DND-41 (cell line): Measurements from ENCODE around the gene AHNAK.

Source experiments
- EZH2 ChIP-seq: IDR thresholded peaks from 3 replicates; pipeline ENCODE4 v1.6.1; 2012; ENCODE audit warnings: borderline replicate concordance, low read depth, mild to moderate bottlenecking, moderate library complexity, low read length, inconsistent platforms; ENCODE audit not compliant: severe bottlenecking
- TF ChIP-seq, protein P1 (sequence below): IDR thresholded peaks from 2 replicates; pipeline ENCODE4 v1.5.1; 2012; ENCODE audit warnings: borderline replicate concordance, low read length, moderate library complexity, mild to moderate bottlenecking; ENCODE audit not compliant: poor library complexity, severe bottlenecking; ENCODE audit errors: extremely low read depth

DNA sequence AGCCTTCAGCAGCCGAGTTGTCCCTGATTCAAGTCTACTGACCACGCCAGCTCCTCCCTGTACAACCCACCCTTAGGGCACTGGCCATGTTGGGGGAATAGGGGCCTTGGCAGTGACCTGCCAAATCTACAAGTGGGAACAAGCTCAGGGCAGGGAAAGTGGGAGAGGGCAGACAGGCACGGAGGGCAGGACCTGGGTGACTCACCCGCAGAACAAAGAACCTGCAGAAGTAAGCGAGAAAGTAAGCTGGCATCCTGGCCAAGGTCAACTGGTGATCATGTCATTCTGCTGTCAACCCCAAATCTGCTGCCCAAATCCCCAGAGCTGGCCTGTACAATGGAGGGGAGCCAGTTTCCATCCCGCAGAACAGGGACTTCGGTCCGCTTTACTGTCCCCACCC lies 135.6 kb downstream of the AHNAK start:
- TF ChIP-seq, protein P1, sequence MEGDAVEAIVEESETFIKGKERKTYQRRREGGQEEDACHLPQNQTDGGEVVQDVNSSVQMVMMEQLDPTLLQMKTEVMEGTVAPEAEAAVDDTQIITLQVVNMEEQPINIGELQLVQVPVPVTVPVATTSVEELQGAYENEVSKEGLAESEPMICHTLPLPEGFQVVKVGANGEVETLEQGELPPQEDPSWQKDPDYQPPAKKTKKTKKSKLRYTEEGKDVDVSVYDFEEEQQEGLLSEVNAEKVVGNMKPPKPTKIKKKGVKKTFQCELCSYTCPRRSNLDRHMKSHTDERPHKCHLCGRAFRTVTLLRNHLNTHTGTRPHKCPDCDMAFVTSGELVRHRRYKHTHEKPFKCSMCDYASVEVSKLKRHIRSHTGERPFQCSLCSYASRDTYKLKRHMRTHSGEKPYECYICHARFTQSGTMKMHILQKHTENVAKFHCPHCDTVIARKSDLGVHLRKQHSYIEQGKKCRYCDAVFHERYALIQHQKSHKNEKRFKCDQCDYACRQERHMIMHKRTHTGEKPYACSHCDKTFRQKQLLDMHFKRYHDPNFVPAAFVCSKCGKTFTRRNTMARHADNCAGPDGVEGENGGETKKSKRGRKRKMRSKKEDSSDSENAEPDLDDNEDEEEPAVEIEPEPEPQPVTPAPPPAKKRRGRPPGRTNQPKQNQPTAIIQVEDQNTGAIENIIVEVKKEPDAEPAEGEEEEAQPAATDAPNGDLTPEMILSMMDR: no peak
- TF ChIP-seq EZH2: no peak
